Measurements from ENCODE around the gene GRIA3.

- no peak for TF ChIP-seq POLR2A (IDR thresholded peaks at IDR 0.05)
- TF ChIP-seq, protein P1, sequence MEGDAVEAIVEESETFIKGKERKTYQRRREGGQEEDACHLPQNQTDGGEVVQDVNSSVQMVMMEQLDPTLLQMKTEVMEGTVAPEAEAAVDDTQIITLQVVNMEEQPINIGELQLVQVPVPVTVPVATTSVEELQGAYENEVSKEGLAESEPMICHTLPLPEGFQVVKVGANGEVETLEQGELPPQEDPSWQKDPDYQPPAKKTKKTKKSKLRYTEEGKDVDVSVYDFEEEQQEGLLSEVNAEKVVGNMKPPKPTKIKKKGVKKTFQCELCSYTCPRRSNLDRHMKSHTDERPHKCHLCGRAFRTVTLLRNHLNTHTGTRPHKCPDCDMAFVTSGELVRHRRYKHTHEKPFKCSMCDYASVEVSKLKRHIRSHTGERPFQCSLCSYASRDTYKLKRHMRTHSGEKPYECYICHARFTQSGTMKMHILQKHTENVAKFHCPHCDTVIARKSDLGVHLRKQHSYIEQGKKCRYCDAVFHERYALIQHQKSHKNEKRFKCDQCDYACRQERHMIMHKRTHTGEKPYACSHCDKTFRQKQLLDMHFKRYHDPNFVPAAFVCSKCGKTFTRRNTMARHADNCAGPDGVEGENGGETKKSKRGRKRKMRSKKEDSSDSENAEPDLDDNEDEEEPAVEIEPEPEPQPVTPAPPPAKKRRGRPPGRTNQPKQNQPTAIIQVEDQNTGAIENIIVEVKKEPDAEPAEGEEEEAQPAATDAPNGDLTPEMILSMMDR (IDR thresholded peaks at IDR 0.05) = no peak
Observed at GRCh38 chrX:123223409-123223808, 39.3 kb downstream of the GRIA3 start.
